ENCODE data around the gene PRKCA.

PRKCA gene

DNA sequence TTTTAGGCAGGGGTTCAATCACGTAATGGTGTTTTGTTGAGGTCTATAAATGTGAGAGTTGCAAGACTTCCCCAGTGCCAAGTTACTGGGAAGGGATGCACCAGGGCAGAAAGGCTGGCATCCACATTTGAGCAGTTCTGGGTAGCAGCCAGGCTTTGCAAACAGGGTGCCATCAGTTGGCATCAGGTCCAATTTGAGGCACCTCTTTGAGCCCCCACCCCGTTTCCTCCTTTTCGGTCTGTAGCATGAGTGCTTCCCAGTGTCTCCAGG is 389.9 kb downstream of the PRKCA start:
- Histone ChIP-seq H3K4me2 (no peak overlapping the region), H3K27me3 (ENCODE audit: insufficient read depth, low read depth) (no peaks in the 10 kb centered on the region), H3K4me3 (IDR thresholded peaks at IDR 0.05; ENCODE audit: insufficient read depth, low read depth, low read length) (no peak overlapping the region), H4K20me1 (ENCODE audit: insufficient read depth) (no peaks in the 10 kb centered on the region), H2AFZ (ENCODE audit: low read depth) (no peak overlapping the region), H3K79me2 (ENCODE audit: insufficient read depth, low read depth) (no peaks in the 10 kb centered on the region), H3K9ac (no peak overlapping the region), H3K4me1 (ENCODE audit: low read depth, poor library complexity, severe bottlenecking) (no peaks in the 10 kb centered on the region), H3K27ac (no peak overlapping the region), H3K36me3 (ENCODE audit: insufficient read depth) (no peaks in the 10 kb centered on the region)
- TF ChIP-seq, protein P1, sequence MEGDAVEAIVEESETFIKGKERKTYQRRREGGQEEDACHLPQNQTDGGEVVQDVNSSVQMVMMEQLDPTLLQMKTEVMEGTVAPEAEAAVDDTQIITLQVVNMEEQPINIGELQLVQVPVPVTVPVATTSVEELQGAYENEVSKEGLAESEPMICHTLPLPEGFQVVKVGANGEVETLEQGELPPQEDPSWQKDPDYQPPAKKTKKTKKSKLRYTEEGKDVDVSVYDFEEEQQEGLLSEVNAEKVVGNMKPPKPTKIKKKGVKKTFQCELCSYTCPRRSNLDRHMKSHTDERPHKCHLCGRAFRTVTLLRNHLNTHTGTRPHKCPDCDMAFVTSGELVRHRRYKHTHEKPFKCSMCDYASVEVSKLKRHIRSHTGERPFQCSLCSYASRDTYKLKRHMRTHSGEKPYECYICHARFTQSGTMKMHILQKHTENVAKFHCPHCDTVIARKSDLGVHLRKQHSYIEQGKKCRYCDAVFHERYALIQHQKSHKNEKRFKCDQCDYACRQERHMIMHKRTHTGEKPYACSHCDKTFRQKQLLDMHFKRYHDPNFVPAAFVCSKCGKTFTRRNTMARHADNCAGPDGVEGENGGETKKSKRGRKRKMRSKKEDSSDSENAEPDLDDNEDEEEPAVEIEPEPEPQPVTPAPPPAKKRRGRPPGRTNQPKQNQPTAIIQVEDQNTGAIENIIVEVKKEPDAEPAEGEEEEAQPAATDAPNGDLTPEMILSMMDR (conservative IDR thresholded peaks at IDR 0.05; ENCODE audit: low read depth, low read length): no peak

DNA sequence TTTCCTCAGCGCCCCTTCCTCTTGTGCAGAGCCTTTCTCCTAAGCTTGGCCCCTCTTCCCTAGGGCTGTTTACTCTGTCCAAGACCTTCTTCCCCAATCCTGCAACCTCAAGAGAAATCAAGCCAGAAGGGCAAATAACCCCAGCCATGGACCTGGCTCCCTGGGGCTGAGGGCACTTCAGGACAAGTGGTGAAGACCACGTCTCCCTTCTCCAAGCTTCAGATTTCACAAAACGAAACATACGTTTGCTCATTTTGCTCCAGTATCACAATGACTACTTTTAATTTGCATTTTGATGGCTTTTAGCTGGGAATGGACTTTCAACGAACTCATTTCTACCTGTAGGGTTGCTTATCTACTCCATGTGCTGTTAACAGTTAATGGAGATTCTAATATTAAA is 392.7 kb downstream of the PRKCA start:
- TF ChIP-seq, protein P1 (conservative IDR thresholded peaks at IDR 0.05; ENCODE audit: low read depth, low read length): no peak
- Histone ChIP-seq H4K20me1 (ENCODE audit: insufficient read depth) (no peaks in the 10 kb centered on the region), H3K27ac (no peak overlapping the region), H3K9ac (no peak overlapping the region), H3K4me3 (IDR thresholded peaks at IDR 0.05; ENCODE audit: insufficient read depth, low read depth, low read length) (no peak overlapping the region), H3K79me2 (ENCODE audit: insufficient read depth, low read depth) (no peaks in the 10 kb centered on the region), H2AFZ (ENCODE audit: low read depth) (no peak overlapping the region), H3K4me1 (ENCODE audit: low read depth, poor library complexity, severe bottlenecking) (no peaks in the 10 kb centered on the region), H3K27me3 (ENCODE audit: insufficient read depth, low read depth) (no peaks in the 10 kb centered on the region), H3K36me3 (ENCODE audit: insufficient read depth) (no peaks in the 10 kb centered on the region), H3K4me2 (no peak overlapping the region)

DNA sequence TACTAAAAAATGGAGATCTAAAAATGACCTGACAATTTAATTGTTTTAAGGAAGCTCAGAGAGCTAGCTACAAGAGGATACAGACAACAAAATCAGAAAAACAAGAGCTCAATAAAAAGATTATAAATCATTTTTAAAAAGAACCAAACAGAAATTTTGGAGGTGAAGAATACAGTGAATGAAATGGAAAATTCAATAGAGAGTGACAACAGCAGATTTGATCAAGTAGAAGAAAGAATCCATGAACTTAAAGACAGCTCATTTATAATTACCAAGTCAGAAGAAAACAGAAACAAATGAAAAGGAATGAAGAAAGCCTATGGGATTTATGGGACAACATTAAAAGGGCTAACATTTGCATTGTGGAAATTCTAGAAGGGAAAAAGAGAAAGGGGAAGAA is 395.9 kb downstream of the PRKCA start:
- no peak overlapping the region for H3K4me2 ChIP-seq
- no peaks in the 10 kb centered on the region for H3K4me1 ChIP-seq (ENCODE audit: low read depth, poor library complexity, severe bottlenecking)
- H3K4me3 ChIP-seq (IDR thresholded peaks at IDR 0.05; ENCODE audit: insufficient read depth, low read depth, low read length): no peak overlapping the region
- H3K36me3 ChIP-seq (ENCODE audit: insufficient read depth): no peaks in the 10 kb centered on the region
- no peak overlapping the region for H3K9ac ChIP-seq
- H2AFZ ChIP-seq (ENCODE audit: low read depth): no peak overlapping the region
- no peak overlapping the region for H3K27ac ChIP-seq
- no peaks in the 10 kb centered on the region for H3K27me3 ChIP-seq (ENCODE audit: insufficient read depth, low read depth)
- no peaks in the 10 kb centered on the region for H4K20me1 ChIP-seq (ENCODE audit: insufficient read depth)
- TF ChIP-seq, protein P1 (conservative IDR thresholded peaks at IDR 0.05; ENCODE audit: low read depth, low read length): no peak
- H3K79me2 ChIP-seq (ENCODE audit: insufficient read depth, low read depth): no peaks in the 10 kb centered on the region

DNA sequence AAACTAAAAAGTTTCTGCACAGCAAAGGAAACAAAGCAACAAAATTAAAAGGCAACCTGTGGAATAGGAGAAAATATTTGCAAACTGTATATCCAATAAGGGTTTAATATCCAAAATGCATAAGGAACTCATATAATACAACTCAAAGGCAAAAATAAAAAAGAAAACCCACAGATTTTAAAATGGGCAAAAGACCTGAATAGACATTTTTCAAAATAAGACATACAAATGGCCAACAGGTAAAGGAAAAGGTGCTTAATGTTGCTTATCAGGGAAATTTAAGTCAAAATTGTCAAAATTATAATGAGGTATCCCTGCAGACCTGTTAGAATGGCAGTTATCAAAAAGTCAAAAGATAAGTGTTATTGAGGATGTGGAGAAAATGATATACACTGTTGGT is 399.0 kb downstream of the PRKCA start:
- Histone ChIP-seq H3K4me3 (IDR thresholded peaks at IDR 0.05; ENCODE audit: insufficient read depth, low read depth, low read length) (no peak overlapping the region), H3K27ac (no peak overlapping the region), H3K4me2 (no peak overlapping the region), H3K79me2 (ENCODE audit: insufficient read depth, low read depth) (no peaks in the 10 kb centered on the region), H3K27me3 (ENCODE audit: insufficient read depth, low read depth) (no peaks in the 10 kb centered on the region), H4K20me1 (ENCODE audit: insufficient read depth) (no peaks in the 10 kb centered on the region), H2AFZ (ENCODE audit: low read depth) (no peak overlapping the region), H3K4me1 (ENCODE audit: low read depth, poor library complexity, severe bottlenecking) (no peaks in the 10 kb centered on the region), H3K36me3 (ENCODE audit: insufficient read depth) (no peaks in the 10 kb centered on the region), H3K9ac (no peak overlapping the region)
- TF ChIP-seq, protein P1 (conservative IDR thresholded peaks at IDR 0.05; ENCODE audit: low read depth, low read length): no peak
